Liver (tissue), 9 donors: ENCODE data around the gene DAPK1. TPM values are rescaled to one million over a fixed set of nuclear protein-coding genes. Genes with fewer than 3 reads are reported as not detected.

Experiments
- DNase-seq: peaks from one replicate; pipeline ENCODE4 v3.0.0-alpha.2; 2017; ENCODE audit warnings: low spot score
- H3K27ac ChIP-seq, 2 donors: one replicate each; pipeline ENCODE4 v1.7.0; 2013; ENCODE audit warnings: inconsistent platforms in 2 of 2, low read length in 2 of 2, control low read depth in 1 of 2, low read depth in 1 of 2, mild to moderate bottlenecking in 1 of 2
- H3K27me3 ChIP-seq, 4 donors: one replicate each; pipeline versions ENCODE4 v1.6.1 to v1.7.0; 2013; ENCODE audit warnings: low read length in 3 of 4, inconsistent platforms in 1 of 4, mild to moderate bottlenecking in 1 of 4, moderate library complexity in 1 of 4; ENCODE audit not compliant: control insufficient read depth in 4 of 4, insufficient read depth in 4 of 4
- H3K36me3 ChIP-seq, 4 donors: one replicate each; pipeline versions ENCODE4 v1.6.1 to v1.7.0; 2013; ENCODE audit warnings: low read length in 3 of 4, mild to moderate bottlenecking in 3 of 4, low read depth in 1 of 4, moderate library complexity in 1 of 4; ENCODE audit not compliant: control insufficient read depth in 4 of 4, insufficient read depth in 3 of 4
- H3K4me1 ChIP-seq, 4 donors: one replicate each; pipeline versions ENCODE4 v1.6.1 to v1.7.0; 2013; ENCODE audit warnings: low read length in 3 of 4, mild to moderate bottlenecking in 3 of 4, moderate library complexity in 1 of 4; ENCODE audit not compliant: control insufficient read depth in 4 of 4, insufficient read depth in 4 of 4
- H3K4me3 ChIP-seq, 3 donors: one replicate each; pipeline versions ENCODE4 v1.6.1 to v1.7.0; 2013; ENCODE audit warnings: low read length in 3 of 3, control low read depth in 1 of 3, low read depth in 1 of 3, mild to moderate bottlenecking in 1 of 3
- H3K9ac ChIP-seq, 2 donors: one replicate each; pipeline ENCODE4 v1.7.0; 2013; ENCODE audit warnings: low read length in 2 of 2, mild to moderate bottlenecking in 2 of 2, moderate library complexity in 2 of 2, control low read depth in 1 of 2, low read depth in 1 of 2
- H3K9me3 ChIP-seq, 4 donors: one replicate each; pipeline versions ENCODE4 v1.6.1 to v1.7.0; 2013; ENCODE audit warnings: low read length in 3 of 4; ENCODE audit not compliant: control insufficient read depth in 4 of 4
- EGR1 ChIP-seq, 2 donors: IDR thresholded peaks; 2 replicates each; pipeline ENCODE4 v1.6.1; 2016 to 2018; ENCODE audit warnings: antibody characterized with exemption in 2 of 2, low read depth in 2 of 2
- FOXA1 ChIP-seq: IDR thresholded peaks from 2 replicates; pipeline ENCODE4 v1.6.1; 2016; ENCODE audit warnings: antibody characterized with exemption
- FOXA2 ChIP-seq: IDR thresholded peaks from 2 replicates; pipeline ENCODE4 v1.6.1; 2016; ENCODE audit warnings: antibody characterized with exemption
- GABPA ChIP-seq, 2 donors: IDR thresholded peaks in 1 of 2; conservative IDR thresholded peaks in 1 of 2; 2 replicates each; pipeline ENCODE4 v1.6.1; 2016; ENCODE audit warnings: antibody characterized with exemption in 2 of 2, mild to moderate bottlenecking in 1 of 2, moderate library complexity in 1 of 2
- HNF4A ChIP-seq, 2 donors: conservative IDR thresholded peaks; 2 replicates each; pipeline ENCODE4 v1.6.1; 2016; ENCODE audit warnings: antibody characterized with exemption in 2 of 2, mild to moderate bottlenecking in 2 of 2
- NR2F2 ChIP-seq: IDR thresholded peaks from 2 replicates; pipeline ENCODE4 v1.6.1; 2016; ENCODE audit warnings: antibody characterized with exemption
- RAD21 ChIP-seq, 2 donors: IDR thresholded peaks; 2 replicates each; pipeline ENCODE4 v1.6.1; 2016; ENCODE audit warnings: antibody characterized with exemption in 2 of 2, mild to moderate bottlenecking in 2 of 2
- RXRA ChIP-seq, 2 donors: IDR thresholded peaks; 2 replicates each; pipeline ENCODE4 v1.6.1; 2017 to 2018; ENCODE audit warnings: antibody characterized with exemption in 2 of 2, mild to moderate bottlenecking in 1 of 2
- SP1 ChIP-seq: IDR thresholded peaks from 2 replicates; pipeline ENCODE4 v1.6.1; 2018; ENCODE audit warnings: antibody characterized with exemption, mild to moderate bottlenecking
- TAF1 ChIP-seq: conservative IDR thresholded peaks from 2 replicates; pipeline ENCODE4 v1.6.1; 2016; ENCODE audit warnings: antibody characterized with exemption, mild to moderate bottlenecking
- ZBTB33 ChIP-seq: IDR thresholded peaks from 2 replicates; pipeline ENCODE4 v1.6.1; 2016; ENCODE audit warnings: antibody characterized with exemption
- WGBS: extraction: QIAGEN DNeasy Blood & Tissue Kit; methylation state at CpG from one replicate; pipeline ENCODE4 v1.1.7; 2013; 5-methylcytosine and 5-hydroxymethylcytosine counted together
- polyA plus RNA-seq, 2 donors: library from polyadenylated mRNA; stranded (reverse) in 1 of 2; unstranded in 1 of 2; fragments of 200-250 nt in 1 of 2; fragments of >200 nt in 1 of 2; fragmentation: Nextera tagmentation in 1 of 2; extraction: Ambion mirVana in 1 of 2; gene quantifications; one replicate each; pipeline versions ENCODE4 v1.2.1 to v1.2.3, GENCODE V29; 2013 to 2015
- total RNA-seq, 2 donors: library from RNA; depleted of rRNA; stranded (reverse); fragments of >200 nt; gene quantifications; one replicate each; pipeline ENCODE4 v1.2.3, GENCODE V29; 2014
- TF ChIP-seq, protein P1 (sequence below): IDR thresholded peaks from 2 replicates; pipeline ENCODE4 v1.6.1; 2016; ENCODE audit warnings: antibody characterized with exemption, mild to moderate bottlenecking
- TF ChIP-seq, protein P2 (sequence below): fragments of 150-350 bp; IDR thresholded peaks from 2 replicates; pipeline ENCODE4 v1.5.1; 2017; ENCODE audit warnings: improper control_type of control experiment, low read depth, low read length; ENCODE audit not compliant: missing input control
- TF ChIP-seq, protein P3 (sequence below): IDR thresholded peaks from 2 replicates; pipeline ENCODE4 v1.6.1; 2016; ENCODE audit warnings: antibody characterized with exemption
- donor health status: healthy.
- donor health status: healthy.
- donor health status: healthy.
- donor health status: healthy.
- donor health status: healthy.

DAPK1 gene
- total and polyA plus RNA-seq, 4 donors, result 14.0 to 40.8 (median 21.8) TPM

GRCh38 chr9:87665505-87665904 is 167.8 kb downstream of the DAPK1 start:
- H3K9ac ChIP-seq, result no peak overlapping the region

GRCh38 chr9:87667164-87667738 is 169.6 kb downstream of the DAPK1 start:
- WGBS, result 98% methylated on average over 3 of the region's 3 CpGs
- TF ChIP-seq, protein P1, sequence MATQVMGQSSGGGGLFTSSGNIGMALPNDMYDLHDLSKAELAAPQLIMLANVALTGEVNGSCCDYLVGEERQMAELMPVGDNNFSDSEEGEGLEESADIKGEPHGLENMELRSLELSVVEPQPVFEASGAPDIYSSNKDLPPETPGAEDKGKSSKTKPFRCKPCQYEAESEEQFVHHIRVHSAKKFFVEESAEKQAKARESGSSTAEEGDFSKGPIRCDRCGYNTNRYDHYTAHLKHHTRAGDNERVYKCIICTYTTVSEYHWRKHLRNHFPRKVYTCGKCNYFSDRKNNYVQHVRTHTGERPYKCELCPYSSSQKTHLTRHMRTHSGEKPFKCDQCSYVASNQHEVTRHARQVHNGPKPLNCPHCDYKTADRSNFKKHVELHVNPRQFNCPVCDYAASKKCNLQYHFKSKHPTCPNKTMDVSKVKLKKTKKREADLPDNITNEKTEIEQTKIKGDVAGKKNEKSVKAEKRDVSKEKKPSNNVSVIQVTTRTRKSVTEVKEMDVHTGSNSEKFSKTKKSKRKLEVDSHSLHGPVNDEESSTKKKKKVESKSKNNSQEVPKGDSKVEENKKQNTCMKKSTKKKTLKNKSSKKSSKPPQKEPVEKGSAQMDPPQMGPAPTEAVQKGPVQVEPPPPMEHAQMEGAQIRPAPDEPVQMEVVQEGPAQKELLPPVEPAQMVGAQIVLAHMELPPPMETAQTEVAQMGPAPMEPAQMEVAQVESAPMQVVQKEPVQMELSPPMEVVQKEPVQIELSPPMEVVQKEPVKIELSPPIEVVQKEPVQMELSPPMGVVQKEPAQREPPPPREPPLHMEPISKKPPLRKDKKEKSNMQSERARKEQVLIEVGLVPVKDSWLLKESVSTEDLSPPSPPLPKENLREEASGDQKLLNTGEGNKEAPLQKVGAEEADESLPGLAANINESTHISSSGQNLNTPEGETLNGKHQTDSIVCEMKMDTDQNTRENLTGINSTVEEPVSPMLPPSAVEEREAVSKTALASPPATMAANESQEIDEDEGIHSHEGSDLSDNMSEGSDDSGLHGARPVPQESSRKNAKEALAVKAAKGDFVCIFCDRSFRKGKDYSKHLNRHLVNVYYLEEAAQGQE, result no peak
- TF ChIP-seq FOXA2 (no peak), NR2F2 (no peak), RAD21 (IDR thresholded peaks at IDR 0.05) (peak; percentile 62 to 79), HNF4A (conservative IDR thresholded peaks at IDR 0.05) (no peak), FOXA1 (no peak), SP1 (no peak), ZBTB33 (no peak), EGR1 (IDR thresholded peaks at IDR 0.05; ENCODE audit: low read depth in 2 of 2) (no peak)
- TF ChIP-seq, protein P2, sequence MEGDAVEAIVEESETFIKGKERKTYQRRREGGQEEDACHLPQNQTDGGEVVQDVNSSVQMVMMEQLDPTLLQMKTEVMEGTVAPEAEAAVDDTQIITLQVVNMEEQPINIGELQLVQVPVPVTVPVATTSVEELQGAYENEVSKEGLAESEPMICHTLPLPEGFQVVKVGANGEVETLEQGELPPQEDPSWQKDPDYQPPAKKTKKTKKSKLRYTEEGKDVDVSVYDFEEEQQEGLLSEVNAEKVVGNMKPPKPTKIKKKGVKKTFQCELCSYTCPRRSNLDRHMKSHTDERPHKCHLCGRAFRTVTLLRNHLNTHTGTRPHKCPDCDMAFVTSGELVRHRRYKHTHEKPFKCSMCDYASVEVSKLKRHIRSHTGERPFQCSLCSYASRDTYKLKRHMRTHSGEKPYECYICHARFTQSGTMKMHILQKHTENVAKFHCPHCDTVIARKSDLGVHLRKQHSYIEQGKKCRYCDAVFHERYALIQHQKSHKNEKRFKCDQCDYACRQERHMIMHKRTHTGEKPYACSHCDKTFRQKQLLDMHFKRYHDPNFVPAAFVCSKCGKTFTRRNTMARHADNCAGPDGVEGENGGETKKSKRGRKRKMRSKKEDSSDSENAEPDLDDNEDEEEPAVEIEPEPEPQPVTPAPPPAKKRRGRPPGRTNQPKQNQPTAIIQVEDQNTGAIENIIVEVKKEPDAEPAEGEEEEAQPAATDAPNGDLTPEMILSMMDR, result peak; percentile 20
- H3K27me3 ChIP-seq, result no peaks in the 10 kb centered on the region
- H3K36me3 ChIP-seq, result peaks cover 0 to 46% (median 35%) of the 10 kb centered on the region in 4 donors
- no peak overlapping the region for H3K4me3 ChIP-seq
- peaks cover 0 to 12% (median 4%) of the 10 kb centered on the region in 4 donors for H3K4me1 ChIP-seq
- DNase-seq, result no peak
- H3K9me3 ChIP-seq, result peaks cover 0 to 4% (median 2%) of the 10 kb centered on the region in 4 donors
- no peak overlapping the region for H3K9ac ChIP-seq
- no peak overlapping the region for H3K27ac ChIP-seq

More at GRCh38 chr9:87665505-87665904, 167.8 kb downstream of the DAPK1 start:
- TF ChIP-seq, protein P2, result no peak
- TF ChIP-seq TAF1 (no peak), SP1 (no peak), RXRA (IDR thresholded peaks at IDR 0.05) (no peak), FOXA2 (no peak), NR2F2 (no peak), GABPA (IDR thresholded peaks at IDR 0.05 in 1 of 2, conservative IDR thresholded peaks at IDR 0.05 in 1 of 2) (no peak), HNF4A (conservative IDR thresholded peaks at IDR 0.05) (no peak), FOXA1 (no peak)
- TF ChIP-seq, protein P3, sequence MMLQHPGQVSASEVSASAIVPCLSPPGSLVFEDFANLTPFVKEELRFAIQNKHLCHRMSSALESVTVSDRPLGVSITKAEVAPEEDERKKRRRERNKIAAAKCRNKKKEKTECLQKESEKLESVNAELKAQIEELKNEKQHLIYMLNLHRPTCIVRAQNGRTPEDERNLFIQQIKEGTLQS, result no peak
- peaks cover 0 to 48% (median 34%) of the 10 kb centered on the region in 4 donors for H3K36me3 ChIP-seq
- H3K27me3 ChIP-seq, result no peaks in the 10 kb centered on the region
- H3K27ac ChIP-seq, result no peak overlapping the region
- H3K4me1 ChIP-seq, result peaks cover 0 to 2% (median 0%) of the 10 kb centered on the region in 4 donors
- DNase-seq, result no peak
- WGBS, result 92% methylated on average over 6 of the region's 6 CpGs
- H3K9me3 ChIP-seq, result peaks cover 0 to 4% (median 2%) of the 10 kb centered on the region in 4 donors
- H3K4me3 ChIP-seq, result no peak overlapping the region
